Measurements from ENCODE around the gene TRAM2.
"Not testable (repeated sequence)": the region's sequence is repeated elsewhere in the genome, so short reads cannot be mapped to it uniquely, and the experiment has no call there.

The TRAM2 gene

GRCh38 chr6:52489881-52490280, 87.0 kb downstream of the TRAM2 start:
- DNase-seq (ENCODE audit: low read depth, low spot score), result no peak

GRCh38 chr6:52483671-52484003, 93.2 kb downstream of the TRAM2 start:
- no peak for DNase-seq (ENCODE audit: low read depth, low spot score)

GRCh38 chr6:52482903-52483670, 93.8 kb downstream of the TRAM2 start:
- DNase-seq (ENCODE audit: low read depth, low spot score), result no peak

- DNase-seq (ENCODE audit: low read depth, low spot score), result no peak
These were observed 101.6 kb downstream of the TRAM2 start for GRCh38 chr6:52475307-52475706.

GRCh38 chr6:52474173-52474572, 102.7 kb downstream of the TRAM2 start:
- DNase-seq (ENCODE audit: low read depth, low spot score), result no peak

GRCh38 chr6:52461194-52461593, 115.7 kb downstream of the TRAM2 start:
- DNase-seq (ENCODE audit: low read depth, low spot score), result not testable (repeated sequence)

GRCh38 chr6:52457096-52457495, 119.8 kb downstream of the TRAM2 start:
- no peak for DNase-seq (ENCODE audit: low read depth, low spot score)

GRCh38 chr6:52454556-52454955, 122.3 kb downstream of the TRAM2 start:
- DNase-seq (ENCODE audit: low read depth, low spot score), result no peak

All from iPS DF 19.7 (cell line).